ENCODE data around the gene SKIDA1.

DNA sequence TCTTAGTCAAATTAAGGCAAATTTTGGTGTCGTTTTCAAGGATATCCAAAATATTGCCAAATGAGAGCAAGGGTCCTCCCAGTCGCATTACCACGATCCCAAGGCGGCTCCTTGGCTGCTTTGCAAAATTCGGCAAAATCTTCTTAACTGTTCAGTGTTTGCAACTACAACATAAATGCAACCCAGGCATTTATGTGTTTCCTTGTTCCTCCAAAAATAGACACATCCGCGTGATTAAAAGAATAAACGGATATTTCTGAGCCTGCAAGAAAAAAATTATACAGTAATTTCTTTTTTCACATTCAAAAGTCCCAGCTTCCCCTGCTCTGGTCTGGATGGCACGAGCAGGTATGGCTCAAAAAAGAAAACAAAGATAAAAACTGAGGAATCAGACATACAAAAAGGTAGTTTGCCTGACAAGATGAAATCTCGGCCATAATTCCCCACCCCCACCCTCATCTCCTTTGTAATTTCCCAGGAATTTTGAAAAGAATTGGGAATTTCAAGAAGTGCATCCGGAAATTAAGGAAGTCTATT, 6.0 kb downstream of the SKIDA1 start:
- TF ChIP-seq TAF1 (IDR thresholded peaks at IDR 0.05; ENCODE audit: borderline replicate concordance, low read depth, low read length) (no peak), POLR2A (IDR thresholded peaks at IDR 0.05; ENCODE audit: low read depth, low read length) (no peak), POLR2AphosphoS5 (IDR thresholded peaks at IDR 0.05; ENCODE audit: low read depth, low read length) (no peak)
